Activated naive CD4-positive, alpha-beta T cell treated with anti-CD3 and anti-CD28 coated beads for 36 hours (primary cell): ENCODE measurements around the gene TENM4. TPM values are rescaled to one million over a fixed set of nuclear protein-coding genes. Genes with fewer than 3 reads are reported as not detected.

Source experiments
- CTCF ChIA-PET: fragments of 350-600 bp; sonication (Branson Sonifier 250); formaldehyde crosslinking; loops from one replicate; lab custom pipeline; 2021; ENCODE audit warnings: antibody characterized with exemption; lab: Charles Lee
- DNase-seq: peaks from one replicate; pipeline ENCODE4 v3.0.0-alpha.2; 2020
- H3K27ac Mint-ChIP-seq: one replicate; pipeline ENCODE4 v1.8.0; 2021; ENCODE audit warnings: mild to moderate bottlenecking, mixed read lengths
- H3K27me3 Mint-ChIP-seq: one replicate; pipeline ENCODE4 v1.8.0; 2021; ENCODE audit warnings: low read depth, mixed read lengths
- H3K36me3 Mint-ChIP-seq: one replicate; pipeline ENCODE4 v1.8.0; 2021; ENCODE audit warnings: low read depth, mixed read lengths
- H3K4me1 Mint-ChIP-seq: one replicate; pipeline ENCODE4 v1.8.0; 2021; ENCODE audit warnings: low read depth, mixed read lengths
- H3K4me3 Mint-ChIP-seq: one replicate; pipeline ENCODE4 v1.8.0; 2021; ENCODE audit warnings: mild to moderate bottlenecking, moderate library complexity, mixed read lengths
- H3K9me3 Mint-ChIP-seq: one replicate; pipeline ENCODE4 v1.8.0; 2021; ENCODE audit warnings: mixed read lengths
- intact Hi-C: fragments of 100-400 bp; cut with micrococcal nuclease; formaldehyde crosslinking; loops from one replicate; pipeline ENCODE4 v1.15.1; 2023
- total RNA-seq, 2 experiments: library from RNA; stranded (reverse); gene quantifications; one replicate each; pipeline ENCODE4 v1.2.3, GENCODE V29; 2021

Gene TENM4
- total RNA-seq, 2 experiments from 2014 or later, result not detected

DNA sequence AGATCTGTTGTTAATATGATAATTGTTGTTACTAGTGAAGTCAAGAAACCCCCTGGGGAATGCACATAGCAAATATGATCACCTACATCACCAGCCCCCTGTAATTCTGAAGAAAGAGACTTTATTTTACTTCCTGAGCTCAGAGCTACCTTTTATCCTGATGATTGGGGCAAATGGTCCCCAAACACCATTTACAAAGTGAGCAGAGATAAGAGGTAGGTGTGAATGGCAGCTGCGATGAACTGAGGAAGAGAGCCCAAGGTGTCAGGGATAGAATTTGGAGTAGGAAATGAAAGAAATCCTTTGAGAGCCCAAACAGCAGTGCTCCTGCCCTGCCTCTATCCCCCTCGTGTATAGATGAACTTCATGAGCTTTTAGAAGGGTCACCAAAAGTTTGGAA is 69.1 kb downstream of the TENM4 start:
- Mint-ChIP-seq H3K4me3 (no peak overlapping the region), H3K27me3 (peaks cover 12% of the 10 kb centered on the region), H3K36me3 (no peaks in the 10 kb centered on the region), H3K27ac (no peak overlapping the region), H3K4me1 (no peaks in the 10 kb centered on the region), H3K9me3 (no peaks in the 10 kb centered on the region)
- no peak for DNase-seq
- CTCF ChIA-PET, result no interaction called here
- intact Hi-C loops, result no loop called here

DNA sequence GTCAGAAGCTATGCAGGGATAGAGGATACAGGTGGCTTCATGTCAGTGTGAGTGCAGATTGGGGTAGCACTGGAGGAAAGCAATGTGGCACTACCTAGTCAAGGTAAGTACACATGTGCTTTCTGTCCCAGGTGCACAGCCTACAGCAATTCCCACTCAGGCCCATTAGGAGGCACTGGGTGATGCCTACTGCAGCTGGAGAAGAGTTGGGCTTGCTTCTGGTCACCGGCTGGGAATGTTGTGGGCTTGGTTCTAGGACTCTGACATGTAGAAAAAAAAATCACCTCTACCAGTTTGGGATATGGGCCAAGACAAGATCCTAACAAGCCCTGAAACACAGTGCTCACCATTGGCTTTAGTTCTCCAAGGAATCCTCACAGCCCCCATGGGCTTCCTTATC is 69.7 kb downstream of the TENM4 start:
- intact Hi-C loops, result no loop called here
- DNase-seq, result no peak
- Mint-ChIP-seq H3K27ac (no peak overlapping the region), H3K9me3 (no peaks in the 10 kb centered on the region), H3K36me3 (no peaks in the 10 kb centered on the region), H3K4me3 (no peak overlapping the region), H3K27me3 (peaks cover 11% of the 10 kb centered on the region), H3K4me1 (no peaks in the 10 kb centered on the region)
- CTCF ChIA-PET, result no interaction called here

DNA sequence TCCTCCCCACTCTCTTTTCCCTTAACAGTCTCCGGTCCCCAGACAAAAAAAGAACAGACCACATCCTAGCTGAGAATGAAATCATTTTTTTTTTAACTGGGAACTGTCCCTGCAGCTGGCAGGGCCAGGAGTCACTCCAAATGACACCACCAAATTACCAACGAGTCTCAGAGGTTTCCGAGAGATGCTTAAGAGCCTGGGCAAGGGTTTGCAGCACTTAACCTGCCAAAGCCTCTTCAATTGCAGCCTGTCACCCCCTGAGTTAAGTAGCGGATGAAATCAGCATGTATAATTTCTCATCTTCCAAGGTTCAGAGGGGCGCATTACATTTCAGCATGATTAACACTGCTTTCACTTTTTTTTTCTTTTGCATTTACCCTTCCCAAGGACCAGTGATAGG is 71.8 kb downstream of the TENM4 start:
- no peaks in the 10 kb centered on the region for H3K36me3 Mint-ChIP-seq
- no peak for DNase-seq
- no peaks in the 10 kb centered on the region for H3K4me1 Mint-ChIP-seq
- CTCF ChIA-PET, result no interaction called here
- H3K27ac Mint-ChIP-seq, result no peak overlapping the region
- peaks cover 11% of the 10 kb centered on the region for H3K27me3 Mint-ChIP-seq
- H3K4me3 Mint-ChIP-seq, result no peak overlapping the region
- H3K9me3 Mint-ChIP-seq, result no peaks in the 10 kb centered on the region
- intact Hi-C loops, result no loop called here

GRCh38 chr11:79367844-79368243 is 73.0 kb downstream of the TENM4 start:
- H3K9me3 Mint-ChIP-seq, result no peaks in the 10 kb centered on the region
- H3K4me3 Mint-ChIP-seq, result no peak overlapping the region
- no peaks in the 10 kb centered on the region for H3K4me1 Mint-ChIP-seq
- peaks cover 9% of the 10 kb centered on the region for H3K27me3 Mint-ChIP-seq
- CTCF ChIA-PET, result no interaction called here
- DNase-seq, result no peak
- no peaks in the 10 kb centered on the region for H3K36me3 Mint-ChIP-seq
- no peak overlapping the region for H3K27ac Mint-ChIP-seq
- intact Hi-C loops, result no loop called here

GRCh38 chr11:79366218-79366617 is 74.6 kb downstream of the TENM4 start:
- no peak overlapping the region for H3K27ac Mint-ChIP-seq
- no peak for DNase-seq
- H3K4me1 Mint-ChIP-seq, result no peaks in the 10 kb centered on the region
- no peaks in the 10 kb centered on the region for H3K9me3 Mint-ChIP-seq
- intact Hi-C loops, result no loop called here
- CTCF ChIA-PET, result no interaction called here
- peaks cover 13% of the 10 kb centered on the region for H3K27me3 Mint-ChIP-seq
- H3K4me3 Mint-ChIP-seq, result no peak overlapping the region
- H3K36me3 Mint-ChIP-seq, result no peaks in the 10 kb centered on the region

DNA sequence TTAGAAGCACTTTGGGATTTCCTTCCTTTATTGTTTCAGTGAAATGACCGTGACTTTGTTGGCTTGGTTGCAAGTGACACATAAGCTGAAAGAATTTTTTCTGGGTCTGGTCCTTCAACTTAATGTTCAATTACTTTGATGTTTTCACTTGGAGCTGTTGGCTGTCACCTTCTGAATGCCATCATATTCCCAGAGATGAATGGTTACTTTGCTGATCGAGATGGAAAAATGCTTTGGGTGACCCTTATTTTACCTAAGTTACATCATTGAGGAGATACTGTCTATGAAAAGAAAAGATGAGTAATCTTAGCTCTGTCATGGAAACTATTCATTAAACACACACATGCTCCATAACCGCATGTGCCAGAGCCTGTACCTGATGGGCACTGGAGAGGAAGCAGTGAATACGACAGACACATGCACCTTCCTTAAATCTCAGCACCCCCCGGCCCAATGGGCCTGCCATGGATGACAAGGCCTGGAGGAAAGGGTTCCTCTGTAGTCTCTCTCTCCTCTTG is 76.9 kb downstream of the TENM4 start:
- no peaks in the 10 kb centered on the region for H3K36me3 Mint-ChIP-seq
- H3K27me3 Mint-ChIP-seq, result peaks cover 12% of the 10 kb centered on the region
- CTCF ChIA-PET, result no interaction called here
- H3K4me3 Mint-ChIP-seq, result no peak overlapping the region
- H3K27ac Mint-ChIP-seq, result no peak overlapping the region
- no peak for DNase-seq
- no peaks in the 10 kb centered on the region for H3K4me1 Mint-ChIP-seq
- H3K9me3 Mint-ChIP-seq, result no peaks in the 10 kb centered on the region
- intact Hi-C loops, result no loop called here

- CTCF ChIA-PET, result no interaction called here
- no peak overlapping the region for H3K27ac Mint-ChIP-seq
Observed at GRCh38 chr11:79363256-79363655, 77.6 kb downstream of the TENM4 start.

GRCh38 chr11:79362821-79363220 is 78.0 kb downstream of the TENM4 start:
- Mint-ChIP-seq H3K27ac (no peak overlapping the region), H3K9me3 (no peaks in the 10 kb centered on the region), H3K4me3 (no peak overlapping the region), H3K4me1 (no peaks in the 10 kb centered on the region), H3K36me3 (no peaks in the 10 kb centered on the region), H3K27me3 (peaks cover 8% of the 10 kb centered on the region)
- DNase-seq, result no peak
- CTCF ChIA-PET, result no interaction called here
- intact Hi-C loops, result no loop called here

More at GRCh38 chr11:79363256-79363655, 77.6 kb downstream of the TENM4 start:
- H3K9me3 Mint-ChIP-seq, result no peaks in the 10 kb centered on the region
- H3K27me3 Mint-ChIP-seq, result peaks cover 8% of the 10 kb centered on the region
- H3K36me3 Mint-ChIP-seq, result no peaks in the 10 kb centered on the region
- DNase-seq, result no peak
- H3K4me3 Mint-ChIP-seq, result no peak overlapping the region
- no peaks in the 10 kb centered on the region for H3K4me1 Mint-ChIP-seq
- intact Hi-C loops, result no loop called here

GRCh38 chr11:79362206-79362757 is 78.5 kb downstream of the TENM4 start:
- Mint-ChIP-seq H3K27ac (no peak overlapping the region), H3K4me3 (no peak overlapping the region), H3K4me1 (no peaks in the 10 kb centered on the region), H3K27me3 (peaks cover 7% of the 10 kb centered on the region), H3K36me3 (no peaks in the 10 kb centered on the region), H3K9me3 (peaks cover 3% of the 10 kb centered on the region)
- intact Hi-C loops, result no loop called here
- CTCF ChIA-PET, result no interaction called here
- DNase-seq, result no peak

DNA sequence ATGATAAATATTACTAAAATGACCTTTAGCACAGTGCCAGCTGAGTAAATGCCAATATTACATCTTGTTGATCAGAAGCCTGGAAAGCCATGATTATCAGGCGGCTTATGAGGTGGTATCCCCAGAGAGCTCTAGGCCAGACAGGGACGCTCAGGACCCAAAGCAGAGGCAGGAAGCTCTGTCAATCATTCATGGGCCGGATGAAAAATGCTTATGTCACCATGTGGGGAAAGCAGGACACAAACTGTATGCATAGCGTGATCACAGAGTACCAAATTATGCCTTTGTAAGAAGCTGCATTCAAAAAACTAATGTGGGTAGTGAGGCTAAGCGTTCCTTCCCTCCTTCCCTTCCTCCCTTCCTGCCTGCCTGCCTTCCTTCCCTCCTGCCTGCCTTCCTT is 82.6 kb downstream of the TENM4 start:
- no peaks in the 10 kb centered on the region for H3K4me1 Mint-ChIP-seq
- DNase-seq, result no peak
- intact Hi-C loops, result no loop called here
- peaks cover 4% of the 10 kb centered on the region for H3K27me3 Mint-ChIP-seq
- no peak overlapping the region for H3K4me3 Mint-ChIP-seq
- H3K27ac Mint-ChIP-seq, result no peak overlapping the region
- peaks cover 3% of the 10 kb centered on the region for H3K9me3 Mint-ChIP-seq
- no peaks in the 10 kb centered on the region for H3K36me3 Mint-ChIP-seq
- CTCF ChIA-PET, result no interaction called here

GRCh38 chr11:79353706-79354105 is 87.1 kb downstream of the TENM4 start:
- CTCF ChIA-PET, result no interaction called here
- no peak overlapping the region for H3K4me3 Mint-ChIP-seq

DNA sequence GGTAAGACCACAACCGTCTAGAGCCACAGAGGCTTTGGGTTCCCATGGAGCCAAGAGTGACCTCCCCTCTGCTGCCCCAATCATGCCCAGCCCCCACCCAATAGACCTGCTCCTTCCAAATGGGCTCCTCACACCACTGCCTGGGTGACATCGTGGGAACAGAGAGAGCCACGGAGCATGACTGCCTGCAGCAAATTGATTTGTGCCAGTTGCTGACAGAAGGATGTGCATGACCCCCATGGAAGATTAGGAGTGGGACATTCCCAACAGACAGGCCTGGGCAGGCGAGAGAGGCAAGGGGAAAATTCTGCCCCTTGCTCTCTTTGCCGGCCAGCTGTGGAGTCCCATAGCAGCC is 88.5 kb downstream of the TENM4 start:
- no peaks in the 10 kb centered on the region for H3K36me3 Mint-ChIP-seq
- no peaks in the 10 kb centered on the region for H3K4me1 Mint-ChIP-seq
- H3K4me3 Mint-ChIP-seq, result no peak overlapping the region
- CTCF ChIA-PET, result no interaction called here
- H3K27ac Mint-ChIP-seq, result no peak overlapping the region
- peaks cover 11% of the 10 kb centered on the region for H3K27me3 Mint-ChIP-seq
- intact Hi-C loops, result no loop called here
- DNase-seq, result no peak
- no peaks in the 10 kb centered on the region for H3K9me3 Mint-ChIP-seq

More at GRCh38 chr11:79353706-79354105, 87.1 kb downstream of the TENM4 start:
- intact Hi-C loops, result no loop called here
- H3K9me3 Mint-ChIP-seq, result peaks cover 3% of the 10 kb centered on the region
- peaks cover 11% of the 10 kb centered on the region for H3K27me3 Mint-ChIP-seq
- no peaks in the 10 kb centered on the region for H3K36me3 Mint-ChIP-seq
- no peak for DNase-seq
- no peak overlapping the region for H3K27ac Mint-ChIP-seq
- H3K4me1 Mint-ChIP-seq, result no peaks in the 10 kb centered on the region

DNA sequence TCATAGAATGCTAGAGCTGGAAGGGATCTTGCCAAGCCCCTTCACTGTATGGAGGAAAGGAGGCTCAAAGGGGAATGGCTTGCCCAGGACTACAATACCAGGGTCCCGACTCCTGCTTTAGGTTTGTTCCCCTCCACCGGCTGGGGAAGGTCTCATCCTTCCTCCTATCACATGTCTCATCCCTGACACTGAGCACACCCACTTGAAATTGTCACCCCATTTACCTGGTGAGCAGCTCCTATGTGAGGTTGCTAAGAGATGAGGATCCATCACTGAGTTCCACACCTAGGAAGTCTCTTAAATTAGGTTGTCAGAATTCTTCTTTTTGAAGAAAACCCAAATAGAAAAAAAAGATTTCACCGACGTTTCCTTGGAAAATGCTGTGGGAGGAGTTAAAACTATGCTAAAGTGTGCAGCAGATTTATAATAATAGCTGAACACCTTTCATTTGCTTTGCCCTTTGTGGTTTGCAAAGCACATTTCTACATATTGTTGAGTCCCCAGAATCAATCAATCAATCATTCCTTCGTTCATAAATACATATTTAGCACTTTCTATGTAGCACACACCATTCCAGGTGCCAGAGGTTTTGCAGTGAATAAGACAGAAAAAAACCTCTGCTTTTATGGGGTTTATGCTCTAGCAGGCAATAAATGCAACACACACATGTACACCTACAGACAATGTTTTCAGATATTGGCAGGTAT is 91.7 kb downstream of the TENM4 start:
- peaks cover 11% of the 10 kb centered on the region for H3K27me3 Mint-ChIP-seq
- H3K27ac Mint-ChIP-seq, result no peak overlapping the region
- no peak overlapping the region for H3K4me3 Mint-ChIP-seq
- no peak for DNase-seq
- H3K36me3 Mint-ChIP-seq, result no peaks in the 10 kb centered on the region
- CTCF ChIA-PET, result no interaction called here
- no peaks in the 10 kb centered on the region for H3K4me1 Mint-ChIP-seq
- no peaks in the 10 kb centered on the region for H3K9me3 Mint-ChIP-seq
- intact Hi-C loops, result no loop called here
